B cell (primary cell): Measurements from ENCODE around the gene FAM81A. TPM values are rescaled to one million over a fixed set of nuclear protein-coding genes. Genes with fewer than 3 reads are reported as not detected.
"Not testable (repeated sequence)": the region's sequence is repeated elsewhere in the genome, so short reads cannot be mapped to it uniquely, and the experiment has no call there.

ENCODE experiments used
- ATAC-seq: fragments of 200-7000 bp; cut with Tn5 transposase; one replicate; pipeline ENCODE4 v1.10.0; 2021; ENCODE audit warnings: low read depth, mild to moderate bottlenecking, moderate number of reproducible peaks, moderate library complexity
- CTCF ChIA-PET: fragments of 350-600 bp; sonication (Branson Sonifier 250); formaldehyde crosslinking; loops from one replicate; lab custom pipeline; 2021; ENCODE audit warnings: antibody characterized with exemption, inconsistent platforms; lab: Charles Lee
- POLR2A ChIA-PET: fragments of 350-600 bp; sonication (Branson Sonifier 250); formaldehyde crosslinking; loops from one replicate; lab custom pipeline; 2021; ENCODE audit warnings: antibody characterized with exemption; lab: Charles Lee
- DNase-seq: peaks from one replicate; pipeline ENCODE4 v3.0.0; 2013
- H2AFZ ChIP-seq: 2 replicates; pipeline ENCODE4 v1.6.1; 2012; ENCODE audit warnings: mild to moderate bottlenecking, low read depth, low read length; ENCODE audit not compliant: insufficient read depth, poor library complexity, severe bottlenecking
- H3K27ac ChIP-seq, 2 donors: 1 replicate in 1 of 2; 2 replicates in 1 of 2; pipeline ENCODE4 v1.5.1; 2012 to 2013; ENCODE audit warnings: low read length in 2 of 2, mild to moderate bottlenecking in 2 of 2, moderate library complexity in 1 of 2
- H3K27me3 ChIP-seq, 4 experiments: fragments of 200-600 bp in 1 of 4; sonication (generic) in 1 of 4; replicated peaks in 1 of 4; 1 replicate in 2 of 4; 2 replicates in 2 of 4; pipeline versions ENCODE4 v1.6.1 to v1.7.0; 2013 to 2016; ENCODE audit warnings: low read length in 3 of 4, mild to moderate bottlenecking in 2 of 4, mixed read lengths in 1 of 4, moderate library complexity in 1 of 4; ENCODE audit not compliant: insufficient read depth in 4 of 4, control insufficient read depth in 3 of 4; ENCODE audit errors: control extremely low read depth in 1 of 4
- H3K36me3 ChIP-seq, 2 experiments: replicated peaks in 1 of 2; 1 replicate in 1 of 2; 2 replicates in 1 of 2; pipeline versions ENCODE4 v1.6.1 to v1.7.1; 2013; ENCODE audit warnings: low read length in 1 of 2; ENCODE audit not compliant: insufficient read depth in 2 of 2, control insufficient read depth in 1 of 2; ENCODE audit errors: control extremely low read depth in 1 of 2, extremely low read depth in 1 of 2
- H3K4me1 ChIP-seq, 2 donors: fragments of 200-600 bp in 1 of 2; sonication (generic) in 1 of 2; 1 replicate in 1 of 2; 2 replicates in 1 of 2; pipeline versions ENCODE4 v1.5.1 to v1.6.1; 2013 to 2017; ENCODE audit warnings: low read length in 2 of 2; ENCODE audit not compliant: control insufficient read depth in 2 of 2, insufficient read depth in 2 of 2
- H3K4me2 ChIP-seq: replicated peaks from 2 replicates; pipeline ENCODE3; 2012; ENCODE audit warnings: mild to moderate bottlenecking, low read depth, low read length; ENCODE audit not compliant: poor library complexity, severe bottlenecking
- H3K4me3 ChIP-seq, 5 experiments: fragments of 200-600 bp in 1 of 5; sonication (generic) in 1 of 5; 1 replicate in 3 of 5; 2 replicates in 2 of 5; pipeline versions ENCODE4 v1.5.1 to v1.7.0; 2011 to 2016; ENCODE audit warnings: low read length in 4 of 5, mild to moderate bottlenecking in 4 of 5, low read depth in 2 of 5, control low read depth in 1 of 5, moderate library complexity in 1 of 5; ENCODE audit not compliant: insufficient read depth in 1 of 5; ENCODE audit errors: control extremely low read depth in 1 of 5, extremely low read depth in 1 of 5
- H3K79me2 ChIP-seq: fragments of 200-600 bp; sonication (generic); one replicate; pipeline ENCODE4 v1.6.0; 2016; ENCODE audit warnings: low read length; ENCODE audit not compliant: control insufficient read depth, insufficient read depth
- H3K9ac ChIP-seq: fragments of 200-600 bp; sonication (generic); 2 replicates; pipeline ENCODE4 v1.6.1; 2017; ENCODE audit warnings: mild to moderate bottlenecking, low read length, moderate library complexity
- H3K9me3 ChIP-seq, 3 donors: one replicate each; pipeline versions ENCODE4 v1.6.1 to v1.7.1; 2013; ENCODE audit warnings: low read length in 2 of 3; ENCODE audit not compliant: control insufficient read depth in 2 of 3, insufficient read depth in 1 of 3; ENCODE audit errors: control extremely low read depth in 1 of 3
- H4K20me1 ChIP-seq: 2 replicates; pipeline ENCODE4 v1.6.0; 2012; ENCODE audit warnings: mild to moderate bottlenecking, low read length; ENCODE audit not compliant: insufficient read depth, control insufficient read depth, poor library complexity, severe bottlenecking
- H3K27ac Mint-ChIP-seq: one replicate; pipeline ENCODE4 v1.8.0; 2021; ENCODE audit warnings: mixed read lengths
- H3K27me3 Mint-ChIP-seq: one replicate; pipeline ENCODE4 v1.8.0; 2021; ENCODE audit warnings: mixed read lengths
- H3K4me1 Mint-ChIP-seq: one replicate; pipeline ENCODE4 v1.8.0; 2021; ENCODE audit warnings: mixed read lengths
- H3K4me3 Mint-ChIP-seq: one replicate; pipeline ENCODE4 v1.8.0; 2021; ENCODE audit warnings: mixed read lengths
- H3K9me3 Mint-ChIP-seq: one replicate; pipeline ENCODE4 v1.8.0; 2022; ENCODE audit warnings: mixed read lengths; ENCODE audit not compliant: insufficient read depth
- EZH2 ChIP-seq: IDR thresholded peaks from 2 replicates; pipeline ENCODE4 v1.6.1; 2012; ENCODE audit warnings: borderline replicate concordance, low read depth, mild to moderate bottlenecking, moderate library complexity, low read length; ENCODE audit not compliant: insufficient read depth, poor library complexity, severe bottlenecking
- WGBS: methylation state at CpG from one replicate; pipeline ENCODE4 v1.1.5; 2013; ENCODE audit warnings: missing lambda C conversion rate; ENCODE audit not compliant: insufficient coverage; 5-methylcytosine and 5-hydroxymethylcytosine counted together
- intact Hi-C: fragments of 100-400 bp; cut with micrococcal nuclease; formaldehyde crosslinking; loops from one replicate; pipeline ENCODE4 v1.10.0; 2022
- polyA plus RNA-seq: library from polyadenylated mRNA; depleted of rRNA; stranded (reverse); fragments of >200 nt; gene quantifications from 2 replicates; pipeline ENCODE4 v1.2.3, GENCODE V29; 2012
- total RNA-seq, 2 donors: library from RNA; stranded (reverse); fragments of 120-200 nt in 1 of 2; gene quantifications; 1 replicate in 1 of 2; 2 replicates in 1 of 2; pipeline versions ENCODE4 v1.2.3 to v1.2.4, GENCODE V29; 2013 to 2022
- TF ChIP-seq, protein P1 (sequence below): fragments of 200-600 bp; IDR thresholded peaks from one replicate; pipeline ENCODE4 v1.8.0; 2022; ENCODE audit warnings: antibody characterized with exemption, mild to moderate bottlenecking

Gene FAM81A
- total and polyA plus RNA-seq, 2 donors (not counting 1 experiment from before 2014, with no cell fraction given), result 2.0 to 3.9 TPM

DNA sequence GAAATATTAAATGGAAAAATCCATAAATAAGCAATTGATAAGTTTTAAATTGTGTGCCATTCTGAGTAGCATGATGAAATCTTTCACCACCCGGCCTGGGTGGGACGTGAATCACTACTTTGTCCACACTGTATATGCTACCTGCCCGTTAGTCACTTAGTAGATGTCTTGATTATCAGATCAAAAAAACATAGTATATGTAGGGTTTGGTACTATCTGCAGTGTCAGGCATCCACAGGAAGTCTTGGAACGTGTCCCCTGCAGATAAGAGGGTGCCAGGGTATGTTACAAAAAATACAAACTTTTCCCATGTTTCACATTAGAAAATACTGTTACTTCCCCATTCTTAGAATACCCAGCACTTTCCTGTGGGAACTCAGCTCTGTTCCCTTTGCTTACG lies 35.2 kb downstream of the FAM81A start:
- no peaks in the 10 kb centered on the region for H3K27me3 ChIP-seq
- intact Hi-C loops, result no loop called here
- no peaks in the 10 kb centered on the region for H3K27me3 Mint-ChIP-seq
- no peaks in the 10 kb centered on the region for H3K9me3 Mint-ChIP-seq
- H2AFZ ChIP-seq, result no peak overlapping the region
- H3K4me1 ChIP-seq, result no peaks in the 10 kb centered on the region
- no peak overlapping the region for H3K9ac ChIP-seq
- H3K79me2 ChIP-seq, result no peaks in the 10 kb centered on the region
- peaks cover 10% of the 10 kb centered on the region for H3K4me1 Mint-ChIP-seq
- H3K4me3 Mint-ChIP-seq, result no peak overlapping the region
- no peak overlapping the region for H3K4me3 ChIP-seq
- no peak for TF ChIP-seq EZH2
- TF ChIP-seq, protein P1, sequence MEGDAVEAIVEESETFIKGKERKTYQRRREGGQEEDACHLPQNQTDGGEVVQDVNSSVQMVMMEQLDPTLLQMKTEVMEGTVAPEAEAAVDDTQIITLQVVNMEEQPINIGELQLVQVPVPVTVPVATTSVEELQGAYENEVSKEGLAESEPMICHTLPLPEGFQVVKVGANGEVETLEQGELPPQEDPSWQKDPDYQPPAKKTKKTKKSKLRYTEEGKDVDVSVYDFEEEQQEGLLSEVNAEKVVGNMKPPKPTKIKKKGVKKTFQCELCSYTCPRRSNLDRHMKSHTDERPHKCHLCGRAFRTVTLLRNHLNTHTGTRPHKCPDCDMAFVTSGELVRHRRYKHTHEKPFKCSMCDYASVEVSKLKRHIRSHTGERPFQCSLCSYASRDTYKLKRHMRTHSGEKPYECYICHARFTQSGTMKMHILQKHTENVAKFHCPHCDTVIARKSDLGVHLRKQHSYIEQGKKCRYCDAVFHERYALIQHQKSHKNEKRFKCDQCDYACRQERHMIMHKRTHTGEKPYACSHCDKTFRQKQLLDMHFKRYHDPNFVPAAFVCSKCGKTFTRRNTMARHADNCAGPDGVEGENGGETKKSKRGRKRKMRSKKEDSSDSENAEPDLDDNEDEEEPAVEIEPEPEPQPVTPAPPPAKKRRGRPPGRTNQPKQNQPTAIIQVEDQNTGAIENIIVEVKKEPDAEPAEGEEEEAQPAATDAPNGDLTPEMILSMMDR, result no peak
- H3K9me3 ChIP-seq, result peaks cover 0 to 1% (median 0%) of the 10 kb centered on the region in 3 donors
- POLR2A ChIA-PET, result no interaction called here
- no peaks in the 10 kb centered on the region for H3K36me3 ChIP-seq
- DNase-seq (no peak), ATAC-seq (no peak)
- no peaks in the 10 kb centered on the region for H4K20me1 ChIP-seq
- H3K27ac ChIP-seq, result no peak overlapping the region
- CTCF ChIA-PET, result no interaction called here
- no CpG with 5 or more reads among the region's 5 CpGs for WGBS
- no peak overlapping the region for H3K27ac Mint-ChIP-seq
- no peak overlapping the region for H3K4me2 ChIP-seq

DNA sequence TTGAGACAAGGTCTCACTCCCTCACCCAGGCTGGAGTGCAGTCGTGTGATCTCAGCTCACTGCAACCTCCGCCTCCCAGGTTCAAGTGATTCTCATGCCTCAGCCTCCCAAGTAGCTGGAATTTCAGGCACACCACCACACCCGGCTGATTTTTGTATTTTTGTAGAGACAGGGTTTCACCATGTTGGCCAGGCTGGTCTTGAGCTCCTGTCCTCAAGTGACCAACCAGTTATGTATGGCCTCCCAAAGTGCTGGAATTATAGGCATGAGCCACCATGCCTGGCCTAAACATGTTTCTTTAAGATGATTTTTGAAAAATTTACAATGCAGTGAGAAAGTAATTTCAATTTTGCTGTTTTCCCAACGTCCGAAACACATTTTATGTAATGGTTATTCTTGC lies 37.2 kb downstream of the FAM81A start:
- H3K27ac ChIP-seq, H3K4me2 ChIP-seq, H3K36me3 ChIP-seq, POLR2A ChIA-PET, ATAC-seq, DNase-seq, intact Hi-C loops, H3K27me3 ChIP-seq, H2AFZ ChIP-seq, H3K27ac Mint-ChIP-seq, H3K4me1 Mint-ChIP-seq, H3K27me3 Mint-ChIP-seq, H3K4me3 ChIP-seq, H3K9ac ChIP-seq, H3K9me3 Mint-ChIP-seq, H3K4me3 Mint-ChIP-seq, H3K79me2 ChIP-seq, H3K4me1 ChIP-seq, H3K9me3 ChIP-seq, H4K20me1 ChIP-seq: not testable (repeated sequence)
- CTCF ChIA-PET, result interaction anchor here (0.6 to 0.7 kb wide), 3 partner anchors 24 to 813 kb away, joined by 3 to 4 read pairs (median 3); no protein-coding TSS in a partner anchor
- WGBS, result 97% methylated on average over 3 of the region's 5 CpGs
